ENCODE measurements around the gene ANKRD11.
"Not testable (repeated sequence)": the region's sequence is repeated elsewhere in the genome, so short reads cannot be mapped to it uniquely, and the experiment has no call there.

Gene ANKRD11

DNA sequence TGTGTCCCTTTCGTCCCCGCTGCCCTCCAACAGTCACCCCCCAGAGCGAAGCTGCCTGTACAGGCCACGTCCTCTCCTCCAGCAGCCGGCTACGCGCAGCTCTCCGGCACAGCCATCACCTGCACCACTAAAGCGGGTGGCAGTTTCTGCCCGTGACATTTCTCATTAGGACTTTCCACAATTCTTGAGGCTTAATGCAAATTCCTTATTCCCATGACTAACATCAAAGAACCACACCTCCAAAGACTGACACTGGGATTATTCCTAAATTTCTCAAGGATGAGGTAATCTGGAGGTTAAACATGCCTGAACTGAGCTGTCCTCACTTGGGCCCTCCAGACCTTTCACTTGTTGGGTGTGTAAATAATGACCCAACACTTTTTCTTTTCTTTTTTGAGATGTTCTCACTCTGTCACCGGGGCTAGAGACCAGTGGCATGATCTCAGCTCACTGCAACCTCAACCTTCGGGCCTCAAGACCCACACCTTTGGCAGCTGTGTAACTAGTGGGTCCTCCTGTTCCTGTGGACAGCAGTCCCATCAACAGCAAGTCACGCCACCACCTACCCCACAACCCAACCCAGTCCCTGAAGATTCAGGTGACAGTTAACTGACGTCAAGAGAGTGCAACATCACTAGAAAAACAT lies 11.7 kb downstream of the ANKRD11 start:
- DNase-seq = peak; percentile 34

DNA sequence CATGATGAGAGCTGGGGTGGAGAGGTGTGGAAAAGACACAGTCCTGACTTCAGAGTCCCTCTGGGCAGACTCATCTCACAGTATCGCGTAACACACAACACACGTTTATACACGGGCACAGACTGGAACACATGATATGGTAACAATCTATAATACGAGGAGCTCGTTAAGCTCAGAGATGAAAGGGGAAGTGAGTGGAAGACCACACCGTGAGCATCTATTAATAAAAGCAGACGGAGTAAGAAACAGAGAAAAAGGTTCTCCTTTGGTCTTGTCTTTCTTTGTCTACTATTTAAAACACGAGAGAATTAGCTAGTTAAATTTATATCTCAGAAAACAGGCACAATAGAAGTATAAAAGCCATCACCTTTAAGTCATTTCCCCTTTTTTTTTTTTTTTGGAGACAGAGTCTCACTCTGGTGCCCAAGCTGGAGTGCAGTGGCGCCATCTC lies 13.5 kb downstream of the ANKRD11 start:
- no peak for DNase-seq

GRCh38 chr16:89476379-89476778 lies 14.0 kb downstream of the ANKRD11 start:
- DNase-seq = peak; percentile 44

- no peak for DNase-seq
Measured at GRCh38 chr16:89475144-89475543, 15.2 kb downstream of the ANKRD11 start.

GRCh38 chr16:89473791-89474414 lies 16.5 kb downstream of the ANKRD11 start:
- no peak for DNase-seq

DNA sequence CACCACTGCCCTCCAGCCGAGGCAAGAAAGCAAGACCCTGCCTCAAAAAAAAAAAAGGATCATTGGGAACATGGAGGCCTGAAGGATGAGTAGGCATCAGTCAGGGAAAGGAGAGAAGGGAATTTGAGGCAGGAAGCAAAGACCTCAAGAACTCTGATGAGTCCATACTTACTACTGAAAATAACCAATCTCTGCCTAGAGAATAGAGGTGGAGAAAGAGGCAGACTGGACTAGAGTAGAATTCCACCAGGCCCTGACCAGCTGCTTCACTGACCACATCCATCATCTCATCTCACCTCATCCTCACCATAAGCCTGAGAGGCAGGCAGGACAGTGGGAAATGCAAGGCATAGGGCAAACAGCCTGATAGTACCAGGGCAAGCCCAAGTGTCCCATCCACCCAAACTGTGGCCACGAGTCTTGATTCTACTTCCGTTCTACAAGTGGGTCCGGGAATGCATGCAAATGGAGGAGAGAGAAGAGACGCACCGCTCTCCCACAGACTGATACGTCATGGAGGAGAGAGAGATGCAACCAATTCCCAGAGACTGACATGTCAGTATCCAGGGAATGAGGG lies 17.1 kb downstream of the ANKRD11 start:
- no peak for DNase-seq

- DNase-seq = no peak
Measured at GRCh38 chr16:89472711-89473075, 17.7 kb downstream of the ANKRD11 start.

DNA sequence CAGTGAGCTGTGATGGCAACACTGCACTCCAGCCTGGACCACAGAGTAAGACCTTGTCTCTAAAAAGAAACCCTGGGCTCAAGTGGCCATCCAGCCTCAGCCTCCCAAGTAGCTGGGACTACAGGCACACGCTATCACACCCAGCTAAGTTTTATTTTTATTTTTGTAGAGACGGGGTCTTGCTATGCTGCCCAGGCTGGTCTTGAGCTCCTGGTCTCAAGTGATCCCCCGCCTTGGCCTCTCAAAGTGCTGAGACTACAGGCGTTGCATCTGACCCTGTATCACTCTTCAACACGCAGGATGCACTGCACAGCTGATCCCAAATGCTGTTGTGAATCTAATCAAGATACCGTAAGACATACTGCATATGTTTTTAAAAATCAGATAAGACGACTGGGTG lies 23.0 kb downstream of the ANKRD11 start:
- no peak for DNase-seq

- no peak for DNase-seq
Measured at GRCh38 chr16:89466920-89467319, 23.4 kb downstream of the ANKRD11 start.

DNA sequence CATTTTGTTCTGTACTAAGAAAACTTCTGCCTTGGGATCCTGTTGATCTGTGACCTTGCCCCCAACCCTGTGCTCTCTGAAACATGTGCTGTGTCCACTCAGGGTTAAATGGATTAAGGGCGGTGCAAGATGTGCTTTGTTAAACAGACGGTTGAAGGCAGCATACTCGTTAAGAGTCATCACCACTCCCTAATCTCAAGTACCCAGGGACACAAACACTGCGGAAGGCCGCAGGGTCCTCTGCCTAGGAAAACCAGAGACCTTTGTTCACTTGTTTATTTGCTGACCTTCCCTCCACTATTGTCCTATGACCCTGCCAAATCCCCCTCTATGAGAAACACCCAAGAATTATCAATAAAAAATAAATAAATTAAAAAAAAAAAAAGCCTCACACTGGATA lies 27.0 kb downstream of the ANKRD11 start:
- not testable (repeated sequence) for DNase-seq

DNA sequence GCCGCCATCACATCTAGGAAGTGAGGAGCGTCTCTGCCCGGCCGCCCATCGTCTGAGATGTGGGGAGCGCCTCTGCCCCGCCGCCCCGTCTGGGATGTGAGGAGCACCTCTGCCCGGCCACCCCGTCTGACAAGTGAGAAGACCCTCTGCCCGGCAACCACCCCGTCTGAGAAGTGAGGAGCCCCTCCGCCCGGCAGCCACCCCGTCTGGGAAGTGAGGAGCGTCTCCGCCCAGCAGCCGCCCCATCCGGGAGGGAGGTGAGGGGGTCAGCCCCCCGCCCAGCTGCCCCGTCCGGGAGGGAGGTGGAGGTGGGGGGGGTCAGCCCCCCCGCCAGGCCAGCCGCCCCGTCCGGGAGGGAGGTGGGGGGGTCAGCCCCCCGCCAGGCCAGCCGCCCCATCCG lies 27.7 kb downstream of the ANKRD11 start:
- not testable (repeated sequence) for DNase-seq

- not testable (repeated sequence) for DNase-seq
Measured at GRCh38 chr16:89461890-89462289, 28.5 kb downstream of the ANKRD11 start.

DNA sequence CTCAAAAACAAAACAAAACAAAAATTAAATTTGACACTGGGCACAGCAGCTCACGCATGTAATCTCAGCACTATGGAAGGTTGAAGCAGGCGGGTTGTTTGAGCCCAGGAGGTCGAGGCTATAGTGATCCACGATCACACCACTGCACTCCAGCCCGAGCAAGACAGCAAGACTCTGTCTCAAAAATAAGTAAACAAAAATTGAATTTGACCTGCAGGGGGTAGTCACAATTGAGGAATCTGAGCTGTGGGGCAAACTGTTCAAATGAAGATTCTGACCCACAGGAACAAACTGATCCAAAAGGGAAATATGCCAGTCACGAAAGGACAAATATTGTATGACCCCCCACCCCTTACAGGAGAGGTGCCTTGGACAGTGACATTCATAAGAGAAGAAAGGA lies 29.8 kb downstream of the ANKRD11 start:
- no peak for DNase-seq

DNA sequence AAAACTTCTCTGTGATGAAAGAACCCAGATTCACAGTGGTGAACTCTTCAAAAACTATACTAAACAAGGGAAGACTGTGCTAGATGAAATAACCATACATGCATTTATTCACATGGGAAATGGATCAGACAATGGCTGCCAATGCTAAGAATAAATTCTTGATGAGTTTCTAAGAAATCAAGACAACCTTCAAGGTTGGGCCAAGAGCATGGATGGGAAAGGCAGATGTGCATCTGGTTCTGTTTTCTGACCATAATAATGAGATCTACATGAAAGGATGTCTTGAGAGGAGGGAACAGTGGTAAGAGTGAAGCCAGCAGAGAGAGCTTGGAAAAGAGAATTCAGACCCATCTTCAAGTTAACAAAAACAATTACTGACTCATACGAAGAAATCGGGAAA lies 31.4 kb downstream of the ANKRD11 start:
- no peak for DNase-seq

DNA sequence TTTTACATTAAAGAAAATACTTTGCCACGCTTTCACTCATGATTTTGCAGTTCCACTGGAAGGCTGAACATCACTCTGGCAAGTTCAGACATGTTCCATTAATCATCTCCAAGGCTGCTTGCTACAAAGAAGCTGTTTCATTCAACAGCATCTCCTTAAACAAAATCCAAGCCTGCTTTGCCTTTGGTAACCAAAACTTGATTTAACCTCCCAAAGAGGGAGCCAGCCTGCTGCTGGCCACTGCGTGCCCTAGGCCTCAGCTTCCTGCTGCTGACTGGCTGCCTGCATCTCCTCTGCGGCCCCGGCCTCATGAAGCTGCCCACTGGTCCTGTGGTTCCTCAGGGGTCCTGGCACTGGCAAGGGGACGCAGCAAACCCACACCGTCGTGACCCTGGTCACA lies 31.8 kb downstream of the ANKRD11 start:
- no peak for DNase-seq

DNA sequence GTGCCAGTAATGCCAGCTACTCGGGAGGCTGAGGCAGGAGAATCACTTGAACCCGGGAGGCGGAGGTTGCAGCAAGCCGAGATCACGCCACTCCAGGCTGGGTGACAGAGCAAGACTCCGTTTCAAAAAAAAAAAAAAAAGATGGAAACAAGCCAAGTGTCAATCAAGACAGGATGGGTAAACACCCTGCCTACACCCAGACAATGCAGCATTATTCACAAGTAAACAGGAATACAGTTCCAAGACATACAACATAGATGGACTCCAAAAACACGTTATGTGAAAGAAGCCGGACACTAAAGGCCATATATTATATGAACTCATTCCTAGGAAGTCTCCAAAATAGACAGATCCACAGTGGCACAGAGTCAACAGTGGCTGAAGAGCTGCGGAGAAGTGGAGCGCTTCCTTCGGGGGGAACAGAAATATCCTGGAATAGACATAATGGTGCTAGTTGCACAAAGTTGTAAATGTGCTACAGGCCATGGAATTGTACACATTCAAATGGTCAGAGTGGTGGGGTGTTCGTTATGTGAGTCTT lies 33.9 kb downstream of the ANKRD11 start:
- no peak for DNase-seq

GRCh38 chr16:89455692-89456091 lies 34.7 kb downstream of the ANKRD11 start:
- DNase-seq = no peak

- peak; percentile 49 for DNase-seq
Measured at GRCh38 chr16:89455178-89455577, 35.2 kb downstream of the ANKRD11 start.

- not testable (repeated sequence) for DNase-seq
Measured at GRCh38 chr16:89454378-89455125, 35.8 kb downstream of the ANKRD11 start.

DNA sequence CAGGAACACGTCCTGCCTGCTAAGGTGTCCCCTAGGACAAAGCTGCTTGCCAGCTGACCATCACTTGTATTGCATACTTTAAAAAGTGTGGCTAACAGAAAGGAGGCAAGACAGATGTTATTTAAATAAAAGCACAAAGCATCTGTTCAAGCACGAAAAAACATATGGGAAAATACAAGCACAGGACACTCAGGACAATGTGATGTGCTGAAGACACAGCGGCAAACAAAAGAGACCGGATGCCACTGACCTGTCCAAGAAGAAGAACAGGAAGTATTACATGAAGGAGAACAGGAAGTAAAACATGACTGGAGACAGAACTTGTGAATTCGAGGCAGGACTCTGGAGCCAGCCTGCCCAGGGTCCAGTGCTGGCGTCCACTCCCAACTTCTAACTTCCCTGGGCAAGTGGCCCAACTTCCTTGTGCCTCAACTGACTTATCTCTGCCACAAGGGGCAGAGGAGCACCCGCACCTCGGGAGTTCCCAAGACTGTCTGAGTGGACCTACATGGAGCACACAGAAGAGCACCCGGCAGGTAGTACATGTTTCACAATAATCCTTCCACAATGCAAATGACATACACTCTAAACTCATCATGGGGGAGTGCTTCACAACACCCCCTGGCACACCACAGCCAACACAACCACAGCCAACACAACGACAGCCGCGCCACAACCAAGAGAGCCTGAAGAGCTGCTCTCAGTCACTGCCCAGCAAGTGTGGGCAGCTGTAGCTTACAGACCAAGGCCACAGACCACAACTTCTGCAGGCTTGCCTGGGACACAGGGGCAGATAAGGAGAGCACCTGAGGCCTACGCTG lies 36.6 kb downstream of the ANKRD11 start:
- no peak for DNase-seq

GRCh38 chr16:89452925-89453324 lies 37.4 kb downstream of the ANKRD11 start:
- no peak for DNase-seq

DNA sequence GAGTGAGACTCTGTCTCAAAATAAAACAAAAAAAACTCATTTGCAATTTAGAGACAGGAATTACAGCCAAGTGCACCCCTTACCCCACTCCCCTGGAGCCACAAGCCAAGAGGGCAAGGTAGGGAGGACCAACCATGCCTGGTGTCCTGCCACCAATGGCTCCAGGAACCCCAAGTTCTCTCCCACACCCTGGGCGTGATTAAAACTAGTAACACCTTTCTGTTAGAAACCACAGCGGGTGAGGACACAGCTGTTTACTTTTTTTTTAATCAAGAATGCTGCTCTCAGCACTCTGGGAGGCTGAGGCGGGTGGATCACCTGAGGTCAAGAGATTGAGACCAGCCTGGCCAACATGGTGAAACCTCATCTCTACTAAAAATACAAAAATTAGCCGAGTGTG lies 38.1 kb downstream of the ANKRD11 start:
- DNase-seq = no peak

DNA sequence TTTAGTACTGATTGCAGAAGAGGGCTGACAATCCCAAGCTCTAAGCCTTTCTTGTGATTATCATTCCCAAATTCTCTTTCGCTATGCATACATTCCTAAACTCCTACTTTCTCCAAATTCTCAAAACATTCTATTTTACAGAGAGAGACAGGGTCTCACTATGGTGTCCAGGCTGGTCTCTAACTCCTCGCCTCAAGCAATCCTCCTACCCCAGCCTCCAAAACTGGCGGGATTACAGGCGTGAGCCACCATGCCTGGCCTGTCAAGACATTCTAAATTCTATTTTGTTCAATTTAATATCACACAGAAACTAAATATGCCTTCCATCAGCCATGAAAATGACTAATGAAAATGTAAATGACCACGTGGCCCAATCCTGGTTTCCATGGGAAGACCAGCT lies 39.8 kb downstream of the ANKRD11 start:
- DNase-seq = no peak

All from CD4-positive, alpha-beta T cell treated with Interleukin-17A for 4 hours (primary cell).